HTR-8/SVneo (cell line): ENCODE measurements around the gene ANKRD29.
"Not testable (repeated sequence)": the region's sequence is repeated elsewhere in the genome, so short reads cannot be mapped to it uniquely, and the experiment has no call there.

ENCODE experiments used
- DNase-seq: peaks from one replicate; pipeline ENCODE4 v3.0.0; 2011; ENCODE audit warnings: low spot score, mixed read lengths; ENCODE audit not compliant: insufficient read length
- FAIRE-seq: peaks from 2 replicates; lab custom pipeline; 2011; peaks lifted over from hg19 to GRCh38; lab: Jason Lieb, UNC

ANKRD29 gene

DNA sequence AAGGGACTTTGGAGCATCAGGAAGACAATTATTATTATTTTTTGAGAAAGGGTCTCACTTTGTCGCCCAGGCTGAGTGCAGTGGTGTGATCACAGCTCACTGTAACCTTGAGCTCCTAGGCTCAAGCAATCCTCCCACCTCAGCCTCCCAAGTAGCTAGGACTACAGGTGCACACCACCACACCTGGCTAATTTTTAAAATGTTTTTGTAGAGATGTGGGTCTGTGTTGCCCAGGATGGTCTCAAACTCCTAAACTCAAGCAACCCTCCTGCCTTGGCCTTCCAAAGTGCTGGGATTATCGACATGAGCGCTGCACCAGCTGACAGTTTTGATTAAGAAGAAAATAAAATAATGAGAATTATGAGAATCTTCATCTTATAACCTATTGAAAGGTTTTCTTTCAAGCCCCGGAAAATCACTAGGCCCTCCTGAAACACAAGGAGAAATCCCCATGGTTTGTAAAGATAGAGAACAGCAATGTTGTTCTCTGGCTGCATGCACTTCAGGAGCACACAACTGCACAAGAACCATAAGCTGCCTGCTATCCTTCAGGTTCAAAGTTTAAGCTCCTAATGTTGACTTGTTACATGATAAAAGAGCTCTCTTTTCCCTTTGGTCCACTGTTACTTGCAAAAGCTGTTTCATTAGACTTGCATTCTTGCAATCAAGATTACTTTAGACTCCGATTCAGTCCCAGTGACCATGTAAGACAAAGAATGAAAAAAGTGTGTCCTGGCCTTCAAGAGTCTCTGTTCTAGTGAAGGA, 93.2 kb downstream of the ANKRD29 start:
- no peak for FAIRE-seq
- DNase-seq = no peak

DNA sequence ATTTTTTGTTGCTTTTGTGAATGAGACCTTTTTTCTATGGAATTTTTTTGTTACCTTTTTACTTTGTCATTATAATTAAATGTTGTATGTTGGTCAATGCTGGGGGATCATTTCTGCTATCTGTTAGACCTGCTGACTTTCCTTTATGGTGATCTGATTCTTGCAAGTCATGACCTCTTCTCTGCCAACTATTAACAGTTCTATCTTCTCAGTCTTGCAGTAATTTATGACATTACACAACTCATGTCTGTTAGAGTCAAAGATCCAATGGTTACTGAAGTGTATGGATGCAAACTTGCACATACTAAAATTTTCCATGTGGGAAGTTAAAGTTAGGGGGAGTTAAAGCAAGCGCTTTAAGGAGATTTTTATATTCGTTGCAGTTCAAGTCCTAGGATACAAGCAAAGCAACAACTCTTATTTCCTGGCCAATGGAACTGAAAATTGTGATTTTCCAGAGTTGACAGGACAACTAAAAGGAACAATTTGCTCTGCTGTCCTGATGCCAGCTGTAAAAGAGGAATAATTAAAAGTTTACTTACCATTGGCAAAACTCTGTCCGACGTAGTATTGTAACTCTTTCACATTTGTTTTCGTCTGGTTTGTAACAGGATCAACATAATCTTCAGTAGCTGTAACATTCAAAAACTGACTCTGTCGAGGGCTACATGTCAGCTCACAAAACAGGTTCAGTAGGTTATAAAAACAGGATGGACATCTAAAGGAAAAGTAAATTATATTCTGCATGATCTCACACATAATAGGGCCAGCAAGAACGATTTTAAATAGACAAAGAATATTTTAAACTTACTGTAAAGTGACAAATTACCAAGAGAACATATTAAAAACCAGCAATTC, 94.2 kb downstream of the ANKRD29 start:
- no peak for DNase-seq
- FAIRE-seq = no peak

DNA sequence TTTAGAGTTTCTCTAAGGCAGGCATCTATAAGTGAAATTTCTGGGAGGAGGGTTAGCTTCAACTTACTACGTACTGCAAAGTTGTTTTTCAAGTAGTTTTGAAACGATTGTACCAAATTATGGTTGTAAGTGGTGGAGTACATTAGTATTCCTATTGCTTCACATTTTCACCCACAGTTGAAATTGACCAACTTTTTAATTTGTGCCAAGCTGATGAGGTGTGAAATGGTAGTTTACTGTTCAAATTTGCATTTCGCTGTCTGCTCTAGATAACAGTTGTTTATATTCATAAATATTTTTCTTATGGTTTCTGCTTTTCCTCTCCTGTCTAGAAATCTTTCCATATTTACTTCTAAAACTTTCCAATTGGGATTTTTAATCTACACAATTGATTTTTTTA, 95.0 kb downstream of the ANKRD29 start:
- DNase-seq = no peak
- FAIRE-seq = no peak

DNA sequence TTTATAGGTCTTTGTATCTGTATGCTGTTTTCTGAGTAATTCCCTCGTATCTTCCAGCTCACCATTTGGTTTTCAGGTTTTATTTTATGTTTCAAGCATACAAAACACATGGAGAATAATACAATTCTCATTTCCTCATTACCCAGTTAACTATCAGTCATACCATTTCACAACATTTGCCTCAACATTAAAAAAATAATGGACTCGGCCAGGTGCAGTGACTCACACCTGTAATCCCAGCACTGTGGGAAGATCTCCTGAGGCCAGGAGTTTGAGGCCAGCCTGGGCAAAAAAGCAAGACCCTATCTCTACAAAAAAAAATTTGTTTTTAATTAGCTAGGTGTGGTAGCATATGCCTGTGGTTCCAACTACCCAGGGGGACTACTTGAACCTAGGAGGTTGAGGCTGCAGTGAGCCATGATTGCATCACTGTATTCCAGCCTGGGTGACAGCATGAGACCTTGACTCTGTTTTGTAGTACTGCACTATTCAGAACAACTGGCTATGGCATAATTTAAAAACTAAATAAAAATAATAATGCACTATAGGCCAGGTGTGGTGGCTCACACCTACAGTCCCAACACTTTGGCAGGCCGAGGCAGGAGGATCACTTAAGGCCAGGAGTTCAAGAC, 96.7 kb downstream of the ANKRD29 start:
- DNase-seq = no peak
- no peak for FAIRE-seq

DNA sequence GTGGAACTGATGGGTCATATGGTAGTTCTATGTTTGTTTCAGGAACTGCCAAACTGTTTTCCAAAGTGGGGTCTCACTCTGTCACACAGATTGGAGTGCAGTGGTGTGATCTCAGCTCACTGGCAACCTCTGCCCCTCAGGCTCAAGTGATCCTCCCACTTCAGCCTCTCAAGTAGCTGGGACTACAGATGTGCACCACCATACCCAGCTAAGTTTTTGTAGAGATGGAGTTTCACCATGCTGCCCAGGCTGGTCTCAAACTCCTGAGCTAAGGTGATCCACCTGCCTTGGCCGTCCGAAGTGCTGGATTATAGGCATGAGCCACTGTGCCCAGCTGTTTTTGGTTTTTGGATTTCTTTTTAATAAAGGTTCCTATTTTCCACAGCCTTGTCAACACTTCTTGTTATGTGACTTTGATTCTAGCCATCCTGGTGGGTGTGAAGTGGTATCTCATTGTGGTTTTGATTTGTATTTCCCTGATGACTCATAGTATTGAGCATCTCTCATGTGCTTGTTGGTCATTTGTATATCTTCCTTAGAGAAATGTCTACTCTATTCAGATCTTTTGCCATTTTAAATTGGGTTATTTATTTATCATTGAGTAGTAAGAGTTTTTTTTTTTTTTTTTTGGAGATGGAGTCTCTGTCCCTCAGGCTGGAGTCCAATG, 99.2 kb downstream of the ANKRD29 start:
- FAIRE-seq (no peak), DNase-seq (no peak)

DNA sequence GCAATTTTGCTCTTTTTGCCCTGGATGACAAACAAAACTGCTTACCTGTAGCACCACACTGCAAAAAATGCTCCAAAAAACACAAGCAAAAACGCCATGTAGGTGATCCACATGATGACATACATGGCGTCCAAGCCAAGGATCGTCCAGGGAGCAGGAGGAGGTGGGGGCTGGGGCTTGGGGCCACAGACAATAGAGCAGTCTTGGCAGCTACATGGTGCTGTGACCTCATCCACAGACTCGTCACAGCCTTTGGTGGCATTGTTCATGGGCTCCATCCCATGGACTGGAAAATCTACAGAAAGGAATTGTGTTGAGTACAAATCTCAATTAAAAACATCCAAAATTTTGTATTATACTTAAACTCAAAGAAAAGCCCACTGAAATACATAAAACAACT, 102.5 kb downstream of the ANKRD29 start:
- FAIRE-seq (no peak), DNase-seq (no peak)

- not testable (repeated sequence) for DNase-seq, FAIRE-seq
Measured at GRCh38 chr18:23557511-23557910, 105.2 kb downstream of the ANKRD29 start.

DNA sequence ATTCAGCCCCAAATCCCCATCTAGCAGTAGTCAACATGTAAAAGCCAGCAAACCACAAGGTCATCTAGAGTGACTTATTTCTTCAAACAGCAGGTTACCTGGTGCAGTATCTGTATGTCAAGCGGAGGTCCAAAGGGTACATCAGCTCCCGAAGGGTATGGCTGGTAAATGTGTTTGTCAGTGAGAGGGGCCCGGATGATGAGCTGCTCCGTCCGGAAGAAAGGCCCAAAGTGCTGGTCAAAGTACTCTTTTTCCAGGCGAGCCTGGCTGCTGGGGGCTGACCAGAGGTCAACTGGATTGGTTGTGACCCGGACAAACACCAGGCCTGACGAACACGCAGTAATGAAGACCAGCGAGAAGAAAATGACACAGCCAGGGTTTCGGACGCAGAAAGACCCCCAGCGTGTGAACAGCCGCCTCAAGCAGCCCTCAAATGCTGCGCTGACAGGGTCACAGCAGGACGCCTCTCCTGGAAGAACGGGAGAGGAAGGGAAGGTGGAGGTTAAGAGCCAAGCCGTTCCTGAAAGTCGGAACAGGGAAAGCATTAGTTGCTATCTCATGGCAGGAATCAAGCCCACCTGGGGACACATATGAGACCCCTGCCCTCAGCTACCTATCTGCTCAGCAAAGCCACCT, 106.4 kb downstream of the ANKRD29 start:
- DNase-seq = no peak
- FAIRE-seq = no peak

GRCh38 chr18:23553887-23554286, 108.8 kb downstream of the ANKRD29 start:
- no peak for DNase-seq
- FAIRE-seq = no peak

- FAIRE-seq (no peak), DNase-seq (no peak)
Measured at GRCh38 chr18:23552505-23552904, 110.2 kb downstream of the ANKRD29 start.

DNA sequence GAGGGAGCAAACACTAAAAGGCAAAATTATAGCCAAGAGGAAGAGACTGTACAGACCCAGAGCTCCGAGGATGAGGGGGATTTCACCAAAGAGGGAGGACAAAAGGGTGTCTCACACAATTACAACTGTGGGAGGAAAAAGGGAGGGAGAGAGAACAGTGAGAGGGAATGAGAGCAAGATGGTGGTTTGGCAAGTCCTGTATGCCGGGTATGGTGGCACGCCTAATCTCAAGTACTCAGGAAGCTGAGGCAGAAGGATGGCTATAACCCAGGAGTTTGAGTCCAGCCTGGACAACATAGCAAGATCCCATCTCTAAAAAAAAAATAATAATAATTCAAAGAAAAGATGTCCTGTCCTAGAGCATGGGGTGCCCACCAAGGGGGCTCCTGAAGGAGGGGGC, 110.7 kb downstream of the ANKRD29 start:
- FAIRE-seq (no peak), DNase-seq (no peak)

DNA sequence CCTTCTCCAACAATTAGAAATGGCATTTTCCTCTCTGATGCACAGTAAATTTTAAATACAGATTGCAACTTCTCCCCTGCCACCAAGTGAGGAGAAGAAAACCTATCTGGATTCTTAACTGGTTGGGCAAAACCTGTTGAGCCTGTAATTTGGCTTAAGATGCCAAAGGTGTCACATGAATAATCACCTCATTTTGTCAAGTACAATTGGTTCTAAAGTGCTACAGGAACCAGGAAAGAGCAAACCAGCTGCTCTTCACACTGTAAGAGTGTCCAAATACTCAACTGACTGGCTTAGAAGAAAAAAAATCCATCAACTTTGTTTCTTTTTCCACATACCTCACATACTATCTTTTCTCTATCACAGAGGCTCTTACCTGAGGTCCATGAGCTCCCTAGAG, 111.8 kb downstream of the ANKRD29 start:
- DNase-seq (no peak), FAIRE-seq (no peak)
